SW 1271 (cell line): Measurements from ENCODE around the gene PFKFB3.
"Not testable (repeated sequence)": the region's sequence is repeated elsewhere in the genome, so short reads cannot be mapped to it uniquely, and the experiment has no call there.

Source experiments
- DNase-seq, 2 experiments: peaks; one replicate each; lab custom pipeline; 2025; lab: John Stamatoyannopoulos, UW

The PFKFB3 gene

GRCh38 chr10:6202684-6203330 lies at the start of gene PFKFB3:
Gene PFKFB3 (plus strand): TSS chr10:6202932. CDS start chr10:6203261, 329 bp downstream.
- DNase-seq, result peak; percentile 34 to 78

- no peak for DNase-seq
Observed at GRCh38 chr10:6153845-6154244, 48.9 kb upstream of the PFKFB3 start.

- no peak for DNase-seq
Observed at GRCh38 chr10:6154566-6154965, 48.2 kb upstream of the PFKFB3 start.

- DNase-seq, result no peak
Observed at GRCh38 chr10:6158276-6158675, 44.5 kb upstream of the PFKFB3 start.

- DNase-seq, result no peak
Observed at GRCh38 chr10:6161921-6162320, 40.8 kb upstream of the PFKFB3 start.

GRCh38 chr10:6162589-6163356 lies 40.0 kb upstream of the PFKFB3 start:
- DNase-seq, result peak; percentile 24 to 29

- DNase-seq, result peak; percentile 40 to 55
Observed at GRCh38 chr10:6163364-6164270, 39.1 kb upstream of the PFKFB3 start.

GRCh38 chr10:6164271-6165095 lies 38.2 kb upstream of the PFKFB3 start:
- no peak for DNase-seq

- DNase-seq, result no peak
Observed at GRCh38 chr10:6165221-6165725, 37.5 kb upstream of the PFKFB3 start.

GRCh38 chr10:6165933-6166332 lies 36.8 kb upstream of the PFKFB3 start:
- DNase-seq, result not testable (repeated sequence)

GRCh38 chr10:6167456-6167855 lies 35.3 kb upstream of the PFKFB3 start:
- no peak for DNase-seq

GRCh38 chr10:6168084-6168483 lies 34.6 kb upstream of the PFKFB3 start:
- no peak for DNase-seq

GRCh38 chr10:6170638-6171037 lies 32.1 kb upstream of the PFKFB3 start:
- no peak for DNase-seq

GRCh38 chr10:6171881-6172695 lies 30.6 kb upstream of the PFKFB3 start:
- no peak for DNase-seq

- DNase-seq, result no peak
Observed at GRCh38 chr10:6173203-6173602, 29.5 kb upstream of the PFKFB3 start.

GRCh38 chr10:6174201-6174874 lies 28.4 kb upstream of the PFKFB3 start:
- no peak for DNase-seq

GRCh38 chr10:6175329-6176055 lies 27.2 kb upstream of the PFKFB3 start:
- no peak for DNase-seq

GRCh38 chr10:6176691-6177231 lies 26.0 kb upstream of the PFKFB3 start:
- DNase-seq, result no peak

- no peak for DNase-seq
Observed at GRCh38 chr10:6177880-6178281, 24.9 kb upstream of the PFKFB3 start.
